ENCODE measurements around the gene CLSTN2. TPM values are rescaled to one million over a fixed set of nuclear protein-coding genes. Genes with fewer than 3 reads are reported as not detected.
A peak's percentile ranks its signal among the peaks of the same experiment; 100 is the strongest.

The CLSTN2 gene
- under 1 TPM; 0.20 TPM for polyA plus RNA-seq

DNA sequence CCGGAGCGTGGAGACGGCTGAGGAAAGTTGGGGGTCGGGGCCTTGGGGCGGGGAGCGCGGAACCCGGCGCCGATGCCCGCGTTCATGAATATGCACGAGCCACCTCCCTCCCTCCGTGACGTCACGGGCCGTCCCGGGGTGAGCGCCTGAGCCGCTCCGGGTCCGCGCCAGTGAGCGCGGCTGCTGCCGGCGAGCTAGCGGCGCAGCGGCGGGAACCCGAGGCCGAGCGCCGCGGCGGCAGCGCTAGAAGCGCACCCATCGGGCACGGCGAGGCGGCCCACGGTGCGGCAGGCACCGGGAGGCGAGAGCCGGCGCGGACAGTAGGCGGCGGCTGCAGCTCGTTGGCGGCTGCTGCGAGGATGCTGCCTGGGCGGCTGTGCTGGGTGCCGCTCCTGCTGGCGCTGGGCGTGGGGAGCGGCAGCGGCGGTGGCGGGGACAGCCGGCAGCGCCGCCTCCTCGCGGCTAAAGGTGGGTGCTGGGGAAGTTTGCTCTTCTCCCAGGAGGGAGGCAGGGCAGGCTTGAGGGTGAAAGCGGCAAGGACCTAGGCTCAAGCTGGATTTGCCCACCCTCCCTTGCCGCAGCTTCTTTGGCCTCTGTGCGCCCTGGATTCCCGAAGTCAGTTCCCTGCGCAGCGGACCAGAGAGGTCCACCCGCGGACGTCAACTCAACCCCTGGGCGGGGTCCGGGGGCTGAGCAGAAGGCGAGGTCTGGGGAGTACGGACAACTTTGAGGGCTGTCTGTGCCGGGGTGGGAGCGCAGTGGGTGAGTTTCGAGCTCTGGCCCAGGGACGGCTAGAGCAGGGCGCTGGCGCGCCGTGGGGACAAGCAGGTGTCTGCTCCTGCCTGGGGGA is at the start of gene CLSTN2:
Gene CLSTN2 (plus strand): TSS at position 170 of the 850 bp plus-strand sequence.
- H3K27ac ChIP-seq (ENCODE audit: low read depth in 2 of 2, low read length in 1 of 2), result no peak within 1 kb of the TSS
- H3K27me3 ChIP-seq (ENCODE audit: control insufficient read depth in 1 of 2, insufficient read depth in 2 of 2, low read length in 2 of 2), result peaks cover 3% of the 10 kb centered on the region in 2 donors

DNA sequence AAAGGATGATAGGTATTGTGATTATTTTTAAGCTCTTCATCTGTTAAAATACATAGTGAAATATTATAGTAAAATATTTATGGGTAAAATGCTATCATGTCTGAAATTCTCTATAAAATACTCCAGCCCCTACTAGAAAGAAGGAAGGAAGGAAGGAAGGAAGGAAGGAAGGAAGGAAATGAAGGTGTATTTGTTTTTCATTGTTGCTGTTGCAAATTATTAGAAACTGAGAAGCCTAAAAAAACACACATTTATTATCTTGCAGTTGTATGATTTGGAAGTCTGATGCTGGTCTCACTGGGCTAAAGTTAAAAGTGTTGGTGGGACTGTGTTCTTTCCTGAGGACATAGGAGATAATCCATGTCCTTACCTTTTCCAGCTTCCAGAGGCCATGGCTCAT is 47.6 kb upstream of the CLSTN2 start:
- H3K4me1 ChIP-seq (ENCODE audit: control insufficient read depth in 2 of 2, insufficient read depth in 2 of 2, low read length in 1 of 2), result no peaks in the 10 kb centered on the region
- H3K36me3 ChIP-seq (ENCODE audit: control insufficient read depth in 2 of 2, insufficient read depth in 2 of 2, low read length in 1 of 2), result no peaks in the 10 kb centered on the region
- H3K27ac ChIP-seq (ENCODE audit: low read depth in 2 of 2, low read length in 1 of 2), result no peak overlapping the region
- peaks cover 0 to 3% of the 10 kb centered on the region in 2 donors for H3K9me3 ChIP-seq (ENCODE audit: control insufficient read depth in 2 of 2, insufficient read depth in 1 of 2, low read depth in 1 of 2, low read length in 1 of 2)
- H3K4me3 ChIP-seq (ENCODE audit: low read depth in 1 of 2, low read length in 2 of 2), result no peak overlapping the region
- H3K27me3 ChIP-seq (ENCODE audit: control insufficient read depth in 1 of 2, insufficient read depth in 2 of 2, low read length in 2 of 2), result no peaks in the 10 kb centered on the region

More for the DNA sequence above, at the start of gene CLSTN2:
- H3K36me3 ChIP-seq (ENCODE audit: control insufficient read depth in 2 of 2, insufficient read depth in 2 of 2, low read length in 1 of 2), result no peaks in the 10 kb centered on the region
- H3K4me1 ChIP-seq (ENCODE audit: control insufficient read depth in 2 of 2, insufficient read depth in 2 of 2, low read length in 1 of 2), result peaks cover 12 to 15% of the 10 kb centered on the region in 2 donors
- 1% methylated on average over 79 to 89 of the region's 89 CpGs for WGBS, 2 donors
- H3K4me3 ChIP-seq (ENCODE audit: low read depth in 1 of 2, low read length in 2 of 2), result peak within 1 kb of the TSS; percentile 45 to 48
- H3K9me3 ChIP-seq (ENCODE audit: control insufficient read depth in 2 of 2, insufficient read depth in 1 of 2, low read depth in 1 of 2, low read length in 1 of 2), result no peaks in the 10 kb centered on the region

DNA sequence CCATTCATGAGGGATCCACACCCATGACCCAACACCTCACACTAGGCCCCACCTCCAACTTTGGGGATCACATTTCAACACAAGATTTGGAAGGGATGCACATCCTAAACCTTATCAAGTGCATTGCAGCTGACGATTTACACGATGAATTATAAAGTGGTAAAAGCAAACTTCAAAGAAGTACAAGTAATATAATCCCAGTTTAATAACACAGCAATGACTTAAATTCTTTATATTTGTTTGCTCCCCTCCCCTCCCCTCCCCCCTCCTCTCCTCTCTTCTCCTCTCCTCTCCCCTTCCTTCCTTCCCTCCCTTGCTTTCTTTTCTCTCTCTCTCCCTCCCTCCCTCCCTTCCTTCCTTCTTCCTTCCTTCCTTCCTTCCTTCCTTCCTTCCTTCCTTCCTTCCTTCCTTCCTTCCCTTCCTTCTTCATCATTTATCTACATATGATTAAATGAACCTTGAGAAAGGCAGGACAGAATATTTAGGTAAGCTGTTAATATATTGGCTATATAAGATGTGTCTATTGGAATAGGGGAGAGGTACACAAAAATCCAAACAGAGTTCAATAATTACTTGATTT is 46.3 kb upstream of the CLSTN2 start:
- no peak overlapping the region for H3K27ac ChIP-seq (ENCODE audit: low read depth in 2 of 2, low read length in 1 of 2)
- no peaks in the 10 kb centered on the region for H3K27me3 ChIP-seq (ENCODE audit: control insufficient read depth in 1 of 2, insufficient read depth in 2 of 2, low read length in 2 of 2)
- H3K4me3 ChIP-seq (ENCODE audit: low read depth in 1 of 2, low read length in 2 of 2), result no peak overlapping the region
- H3K9me3 ChIP-seq (ENCODE audit: control insufficient read depth in 2 of 2, insufficient read depth in 1 of 2, low read depth in 1 of 2, low read length in 1 of 2), result no peaks in the 10 kb centered on the region
- 87 to 92% methylated on average over 2 of the region's 2 CpGs for WGBS, 2 donors
- H3K4me1 ChIP-seq (ENCODE audit: control insufficient read depth in 2 of 2, insufficient read depth in 2 of 2, low read length in 1 of 2), result no peaks in the 10 kb centered on the region
- no peaks in the 10 kb centered on the region for H3K36me3 ChIP-seq (ENCODE audit: control insufficient read depth in 2 of 2, insufficient read depth in 2 of 2, low read length in 1 of 2)

DNA sequence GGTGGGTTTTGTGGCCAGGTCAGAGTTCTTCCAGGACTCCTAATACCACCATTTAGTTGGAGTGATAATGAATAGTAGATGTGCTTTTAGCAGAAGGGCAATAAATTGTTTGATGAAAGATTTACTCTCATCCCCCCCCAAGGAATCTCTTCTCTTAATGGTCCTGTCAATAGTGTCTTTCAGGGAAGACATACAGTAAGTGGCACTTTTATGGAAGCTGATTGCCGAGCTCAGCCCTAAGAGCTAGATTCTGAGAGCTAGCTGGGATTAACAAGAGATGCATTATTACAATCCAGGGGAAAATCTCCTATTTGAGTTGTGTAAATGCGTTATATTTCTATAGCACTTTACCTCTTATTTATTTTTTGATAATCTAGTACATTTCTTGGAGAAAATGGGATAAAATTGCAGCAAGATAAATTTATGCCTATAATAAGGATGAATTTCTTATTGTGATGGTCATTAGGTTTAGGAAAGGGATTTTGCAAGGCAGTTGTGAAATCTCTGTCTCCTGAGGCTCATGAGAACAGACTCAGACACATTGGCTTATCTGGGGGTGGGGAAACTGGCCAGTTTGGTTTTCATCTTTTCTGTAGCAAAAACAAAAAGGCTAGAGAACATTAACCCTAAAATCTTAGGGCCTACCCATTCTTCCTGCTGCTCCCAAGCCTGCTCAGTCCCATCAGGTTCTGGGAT is 41.6 kb upstream of the CLSTN2 start:
- 84 to 85% methylated on average over 2 of the region's 2 CpGs for WGBS, 2 donors

DNA sequence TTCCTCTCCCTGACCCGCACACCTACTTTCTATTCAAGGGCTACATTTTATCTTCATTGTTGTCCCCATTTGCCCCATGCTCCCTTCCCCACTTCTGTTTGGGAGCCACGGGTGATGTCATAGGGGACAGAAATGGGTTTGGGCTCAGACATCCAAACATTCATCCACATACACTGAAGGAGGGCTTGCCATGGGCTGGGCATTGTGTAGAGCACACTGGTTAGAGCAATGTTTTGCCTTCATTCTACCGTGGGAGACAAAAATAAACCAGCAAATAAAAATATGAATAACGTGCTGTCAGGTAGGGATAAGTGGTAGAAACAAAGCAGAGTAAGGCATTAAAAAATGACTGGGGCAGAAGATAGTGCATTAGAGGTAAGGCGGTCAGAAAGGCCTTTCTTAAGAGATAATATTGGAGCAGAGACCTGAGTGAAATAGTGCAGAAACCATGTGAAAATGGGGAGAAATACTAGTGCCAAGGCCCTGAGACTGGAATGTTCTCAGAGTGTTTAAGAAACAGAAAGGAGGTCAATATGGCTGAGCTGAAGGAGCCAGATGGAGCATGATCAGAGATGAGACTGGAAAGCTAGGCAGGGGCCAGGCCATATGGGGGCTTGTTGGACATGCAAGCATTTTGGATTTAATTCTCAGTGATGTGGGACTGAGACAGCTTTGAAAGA is 40.9 kb upstream of the CLSTN2 start:
- no peaks in the 10 kb centered on the region for H3K36me3 ChIP-seq (ENCODE audit: control insufficient read depth in 2 of 2, insufficient read depth in 2 of 2, low read length in 1 of 2)
- no peaks in the 10 kb centered on the region for H3K9me3 ChIP-seq (ENCODE audit: control insufficient read depth in 2 of 2, insufficient read depth in 1 of 2, low read depth in 1 of 2, low read length in 1 of 2)
- H3K27me3 ChIP-seq (ENCODE audit: control insufficient read depth in 1 of 2, insufficient read depth in 2 of 2, low read length in 2 of 2), result no peaks in the 10 kb centered on the region
- H3K27ac ChIP-seq (ENCODE audit: low read depth in 2 of 2, low read length in 1 of 2), result no peak overlapping the region
- 80 to 82% methylated on average over 5 of the region's 5 CpGs for WGBS, 2 donors
- H3K4me1 ChIP-seq (ENCODE audit: control insufficient read depth in 2 of 2, insufficient read depth in 2 of 2, low read length in 1 of 2), result no peaks in the 10 kb centered on the region
- no peak overlapping the region for H3K4me3 ChIP-seq (ENCODE audit: low read depth in 1 of 2, low read length in 2 of 2)

More for the DNA sequence above, 41.6 kb upstream of the CLSTN2 start:
- H3K4me3 ChIP-seq (ENCODE audit: low read depth in 1 of 2, low read length in 2 of 2), result no peak overlapping the region
- H3K9me3 ChIP-seq (ENCODE audit: control insufficient read depth in 2 of 2, insufficient read depth in 1 of 2, low read depth in 1 of 2, low read length in 1 of 2), result no peaks in the 10 kb centered on the region
- no peaks in the 10 kb centered on the region for H3K27me3 ChIP-seq (ENCODE audit: control insufficient read depth in 1 of 2, insufficient read depth in 2 of 2, low read length in 2 of 2)
- H3K4me1 ChIP-seq (ENCODE audit: control insufficient read depth in 2 of 2, insufficient read depth in 2 of 2, low read length in 1 of 2), result no peaks in the 10 kb centered on the region
- H3K27ac ChIP-seq (ENCODE audit: low read depth in 2 of 2, low read length in 1 of 2), result no peak overlapping the region
- H3K36me3 ChIP-seq (ENCODE audit: control insufficient read depth in 2 of 2, insufficient read depth in 2 of 2, low read length in 1 of 2), result no peaks in the 10 kb centered on the region

DNA sequence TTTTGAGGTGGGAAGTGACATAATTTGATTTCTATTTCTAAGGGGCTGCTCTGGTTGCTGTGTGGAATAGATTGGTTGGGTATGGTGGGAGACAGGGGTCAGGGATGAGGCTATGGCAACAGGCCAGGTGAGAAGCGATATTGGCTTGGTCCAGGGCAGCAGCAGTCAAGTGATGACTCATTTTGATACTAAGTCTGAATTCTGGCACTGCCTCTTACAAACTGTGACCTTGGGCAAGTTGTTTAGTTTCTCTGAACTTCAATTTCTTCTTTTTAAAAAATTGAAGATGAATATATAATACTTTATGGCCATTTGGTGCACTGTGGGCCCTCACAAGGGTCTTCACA is 40.4 kb upstream of the CLSTN2 start:
- no peaks in the 10 kb centered on the region for H3K4me1 ChIP-seq (ENCODE audit: control insufficient read depth in 2 of 2, insufficient read depth in 2 of 2, low read length in 1 of 2)
- H3K36me3 ChIP-seq (ENCODE audit: control insufficient read depth in 2 of 2, insufficient read depth in 2 of 2, low read length in 1 of 2), result no peaks in the 10 kb centered on the region
- no peaks in the 10 kb centered on the region for H3K9me3 ChIP-seq (ENCODE audit: control insufficient read depth in 2 of 2, insufficient read depth in 1 of 2, low read depth in 1 of 2, low read length in 1 of 2)
- H3K27me3 ChIP-seq (ENCODE audit: control insufficient read depth in 1 of 2, insufficient read depth in 2 of 2, low read length in 2 of 2), result no peaks in the 10 kb centered on the region
- H3K27ac ChIP-seq (ENCODE audit: low read depth in 2 of 2, low read length in 1 of 2), result no peak overlapping the region
- 39 to 58% methylated on average over 1 of the region's 1 CpG for WGBS, 2 donors
- no peak overlapping the region for H3K4me3 ChIP-seq (ENCODE audit: low read depth in 1 of 2, low read length in 2 of 2)

DNA sequence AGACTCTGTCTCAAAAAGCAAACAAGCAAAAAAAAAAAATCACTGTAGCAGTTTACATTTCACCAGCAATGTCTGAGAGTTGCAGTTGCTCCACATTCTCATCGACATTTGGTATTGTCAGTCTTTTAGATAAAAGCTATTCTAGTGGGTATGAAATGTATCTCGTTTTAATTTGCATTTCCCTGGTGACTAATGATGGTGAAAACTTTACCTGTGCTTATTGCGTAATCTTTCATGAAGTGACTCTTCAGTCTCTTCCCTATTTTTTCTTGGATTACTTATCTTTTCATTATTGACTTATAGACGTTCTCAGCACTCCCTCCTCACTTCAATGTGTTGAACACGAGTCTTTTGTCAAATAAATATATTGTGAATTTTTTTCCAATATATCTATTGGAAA is 37.2 kb upstream of the CLSTN2 start:
- Histone ChIP-seq H3K36me3 (ENCODE audit: control insufficient read depth in 2 of 2, insufficient read depth in 2 of 2, low read length in 1 of 2) (no peaks in the 10 kb centered on the region), H3K4me1 (ENCODE audit: control insufficient read depth in 2 of 2, insufficient read depth in 2 of 2, low read length in 1 of 2) (no peaks in the 10 kb centered on the region), H3K27ac (ENCODE audit: low read depth in 2 of 2, low read length in 1 of 2) (no peak overlapping the region), H3K9me3 (ENCODE audit: control insufficient read depth in 2 of 2, insufficient read depth in 1 of 2, low read depth in 1 of 2, low read length in 1 of 2) (no peaks in the 10 kb centered on the region), H3K4me3 (ENCODE audit: low read depth in 1 of 2, low read length in 2 of 2) (no peak overlapping the region), H3K27me3 (ENCODE audit: control insufficient read depth in 1 of 2, insufficient read depth in 2 of 2, low read length in 2 of 2) (no peaks in the 10 kb centered on the region)
- WGBS, 2 donors, result 73 to 74% methylated on average over 5 of the region's 5 CpGs

DNA sequence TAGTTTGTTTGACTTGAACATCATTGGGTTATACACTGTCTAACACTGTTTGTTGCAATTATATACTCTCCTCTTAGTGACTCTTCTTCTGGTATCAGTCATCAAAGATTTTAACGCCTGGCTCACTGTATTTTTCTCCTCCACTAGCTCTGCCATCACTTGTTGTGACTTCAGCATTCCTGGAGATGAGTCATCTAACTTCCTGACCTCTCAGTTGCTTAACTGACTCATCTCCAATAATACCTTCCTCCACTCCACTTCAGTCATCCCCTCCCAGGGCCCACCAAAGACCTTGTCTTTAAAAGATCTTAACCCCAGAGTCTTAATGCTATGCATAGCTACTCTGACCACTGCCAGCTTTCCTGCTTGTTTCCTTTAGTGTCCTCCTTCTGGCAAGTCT is 28.6 kb upstream of the CLSTN2 start:
- WGBS, 2 donors, result 24 to 48% methylated on average over 1 of the region's 1 CpG
- H3K27ac ChIP-seq (ENCODE audit: low read depth in 2 of 2, low read length in 1 of 2), result no peak overlapping the region

DNA sequence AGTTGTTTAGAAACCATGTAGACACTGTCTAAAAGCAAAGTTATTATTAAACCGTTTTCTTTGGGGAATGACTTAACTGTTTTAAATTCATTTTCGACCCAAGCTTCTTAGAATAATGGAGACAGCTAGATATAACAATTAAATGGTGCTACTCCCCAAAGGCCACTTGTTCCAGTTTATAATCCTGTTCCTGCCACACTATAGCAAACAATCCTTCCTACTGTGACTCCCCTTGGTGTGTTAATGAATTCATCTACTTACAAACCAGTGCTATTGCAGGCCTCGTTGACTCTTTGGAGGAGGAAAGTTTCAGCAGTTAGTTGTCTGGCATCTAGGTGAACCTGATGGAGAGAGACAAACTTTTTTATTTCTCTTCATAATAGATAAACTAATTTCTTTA is 25.2 kb upstream of the CLSTN2 start:
- no peaks in the 10 kb centered on the region for H3K4me1 ChIP-seq (ENCODE audit: control insufficient read depth in 2 of 2, insufficient read depth in 2 of 2, low read length in 1 of 2)
- no peak overlapping the region for H3K4me3 ChIP-seq (ENCODE audit: low read depth in 1 of 2, low read length in 2 of 2)
- 54 to 64% methylated on average over 3 of the region's 3 CpGs for WGBS, 2 donors
- no peak overlapping the region for H3K27ac ChIP-seq (ENCODE audit: low read depth in 2 of 2, low read length in 1 of 2)
- H3K36me3 ChIP-seq (ENCODE audit: control insufficient read depth in 2 of 2, insufficient read depth in 2 of 2, low read length in 1 of 2), result no peaks in the 10 kb centered on the region
- H3K27me3 ChIP-seq (ENCODE audit: control insufficient read depth in 1 of 2, insufficient read depth in 2 of 2, low read length in 2 of 2), result no peaks in the 10 kb centered on the region
- peaks cover 0 to 2% of the 10 kb centered on the region in 2 donors for H3K9me3 ChIP-seq (ENCODE audit: control insufficient read depth in 2 of 2, insufficient read depth in 1 of 2, low read depth in 1 of 2, low read length in 1 of 2)

More for the DNA sequence above, 28.6 kb upstream of the CLSTN2 start:
- no peaks in the 10 kb centered on the region for H3K9me3 ChIP-seq (ENCODE audit: control insufficient read depth in 2 of 2, insufficient read depth in 1 of 2, low read depth in 1 of 2, low read length in 1 of 2)
- no peaks in the 10 kb centered on the region for H3K36me3 ChIP-seq (ENCODE audit: control insufficient read depth in 2 of 2, insufficient read depth in 2 of 2, low read length in 1 of 2)
- no peak overlapping the region for H3K4me3 ChIP-seq (ENCODE audit: low read depth in 1 of 2, low read length in 2 of 2)
- no peaks in the 10 kb centered on the region for H3K4me1 ChIP-seq (ENCODE audit: control insufficient read depth in 2 of 2, insufficient read depth in 2 of 2, low read length in 1 of 2)
- H3K27me3 ChIP-seq (ENCODE audit: control insufficient read depth in 1 of 2, insufficient read depth in 2 of 2, low read length in 2 of 2), result no peaks in the 10 kb centered on the region

Measured in esophagus (tissue), 2 donors.